ENCODE results near the gene CADM1. TPM values are rescaled to one million over a fixed set of nuclear protein-coding genes. Genes with fewer than 3 reads are reported as not detected.

Gene CADM1
- total RNA-seq, 1 donor from 2014 or later, result 8.8 TPM

GRCh38 chr11:115144014-115144413 is 360.2 kb downstream of the CADM1 start:
- ATAC-seq, result no peak

- no peak for ATAC-seq
These were observed 362.7 kb downstream of the CADM1 start for GRCh38 chr11:115141231-115142114.

GRCh38 chr11:115135936-115136335 is 368.3 kb downstream of the CADM1 start:
- no peak for ATAC-seq

- ATAC-seq, result no peak
These were observed 369.3 kb downstream of the CADM1 start for GRCh38 chr11:115134926-115135325.

DNA sequence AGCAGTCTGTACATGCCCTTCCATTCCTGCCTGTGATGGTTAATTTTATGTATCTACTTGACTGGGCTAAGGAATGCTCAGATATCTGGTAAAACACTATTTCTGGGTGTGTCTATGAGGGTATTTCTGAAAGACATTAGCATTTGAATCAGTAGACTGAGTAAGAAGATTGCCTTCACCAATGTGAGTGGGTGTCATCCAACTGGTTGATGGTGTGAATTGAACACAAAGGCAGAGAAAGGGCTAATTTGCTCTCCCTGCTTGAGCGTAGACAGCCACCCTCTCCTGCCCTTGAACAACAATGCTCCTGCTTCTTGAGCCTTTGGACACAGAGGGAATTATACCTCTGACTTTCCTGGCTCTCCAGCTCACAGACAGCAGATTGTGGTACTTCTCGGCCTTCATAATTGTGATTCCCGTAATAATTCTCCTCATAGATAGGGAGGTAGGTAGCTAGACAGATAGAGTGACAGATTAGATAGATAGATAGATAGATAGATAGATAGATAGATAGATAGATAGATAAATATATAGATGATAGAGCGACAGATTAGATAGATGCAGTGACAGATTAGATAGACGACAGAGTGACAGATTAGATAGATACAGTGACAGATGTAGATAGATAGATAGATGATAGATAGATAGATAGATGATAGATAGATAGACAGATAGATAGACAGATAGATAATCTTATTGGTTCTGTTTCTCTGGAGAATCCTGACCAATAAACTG is 370.6 kb downstream of the CADM1 start:
- ATAC-seq, result no peak

DNA sequence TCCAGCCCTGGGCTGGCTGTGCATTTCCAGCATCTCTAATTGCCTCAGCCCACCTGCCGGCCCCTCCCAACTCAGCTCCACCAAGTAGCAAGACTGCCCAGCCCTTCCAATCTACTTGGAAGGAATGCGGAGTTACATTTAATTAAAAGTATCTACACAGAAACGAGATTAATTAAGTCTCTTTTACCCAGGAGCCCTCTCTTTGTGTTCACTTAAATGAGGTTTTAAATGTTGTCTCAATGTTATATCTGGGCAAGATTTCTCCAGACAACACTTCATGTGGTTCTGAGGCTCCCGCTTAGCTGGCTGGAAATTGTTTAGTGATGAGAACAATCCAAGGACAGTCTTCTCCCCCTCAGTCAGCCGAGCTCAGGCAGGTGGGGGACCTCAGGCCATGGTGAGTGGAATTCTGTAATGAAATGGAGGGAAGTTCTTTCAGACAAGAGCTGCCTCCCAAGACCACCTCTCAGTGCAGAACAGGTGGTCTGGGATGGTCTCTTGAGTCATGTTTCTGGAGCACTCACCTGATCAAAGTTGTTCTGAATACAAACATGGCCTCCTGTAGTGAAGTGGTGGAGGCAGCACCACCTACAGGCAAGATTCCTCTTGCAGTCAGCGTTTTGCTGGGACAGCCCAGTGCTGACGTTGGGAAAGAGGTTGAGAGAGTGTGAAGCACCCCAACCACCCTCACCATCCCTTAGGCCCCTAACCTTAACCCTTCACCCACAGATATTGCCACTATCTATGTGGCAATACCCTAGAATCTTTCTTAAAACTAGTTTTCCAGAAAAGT is 371.6 kb downstream of the CADM1 start:
- ATAC-seq, result no peak

DNA sequence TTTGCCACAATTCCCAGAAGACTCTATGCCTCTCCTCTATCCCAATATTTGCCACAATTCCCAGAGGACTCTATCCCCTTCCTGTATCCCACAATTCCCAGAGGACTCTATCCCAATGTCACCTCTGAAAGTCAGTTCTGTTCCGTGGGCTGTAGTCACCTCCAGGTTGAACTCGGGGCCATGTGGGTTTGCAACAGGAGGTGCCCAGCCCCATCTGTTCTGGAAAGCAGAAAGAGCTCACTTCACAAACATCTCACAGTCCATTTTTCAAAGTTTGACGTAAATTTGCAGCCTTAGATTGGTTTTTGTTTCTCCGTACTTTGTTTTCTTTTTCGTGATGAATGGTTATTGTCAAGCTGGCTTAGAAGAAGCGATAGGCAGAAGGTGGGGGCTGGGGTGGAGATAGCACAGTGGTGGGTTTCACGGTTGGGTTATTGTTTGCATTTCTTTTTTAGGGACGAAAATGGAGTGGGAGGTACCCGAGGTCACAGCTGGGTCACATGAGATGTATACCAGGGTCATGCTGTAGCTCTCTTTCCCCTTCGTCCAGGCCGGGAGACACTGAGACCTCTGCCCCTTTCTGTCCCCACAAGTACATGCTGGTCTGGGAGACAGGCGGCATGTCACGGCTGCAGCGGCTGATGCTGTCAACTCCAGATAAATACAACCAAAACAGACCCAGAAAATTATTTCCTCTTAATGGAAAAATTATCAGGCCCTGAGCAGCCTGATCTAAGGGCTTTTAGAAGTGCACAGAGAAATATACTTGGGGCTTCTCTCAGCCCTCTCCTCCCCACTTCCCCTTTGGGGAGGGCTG is 374.5 kb downstream of the CADM1 start:
- ATAC-seq, result no peak

- no peak for ATAC-seq
These were observed 376.0 kb downstream of the CADM1 start for GRCh38 chr11:115128226-115128625.

DNA sequence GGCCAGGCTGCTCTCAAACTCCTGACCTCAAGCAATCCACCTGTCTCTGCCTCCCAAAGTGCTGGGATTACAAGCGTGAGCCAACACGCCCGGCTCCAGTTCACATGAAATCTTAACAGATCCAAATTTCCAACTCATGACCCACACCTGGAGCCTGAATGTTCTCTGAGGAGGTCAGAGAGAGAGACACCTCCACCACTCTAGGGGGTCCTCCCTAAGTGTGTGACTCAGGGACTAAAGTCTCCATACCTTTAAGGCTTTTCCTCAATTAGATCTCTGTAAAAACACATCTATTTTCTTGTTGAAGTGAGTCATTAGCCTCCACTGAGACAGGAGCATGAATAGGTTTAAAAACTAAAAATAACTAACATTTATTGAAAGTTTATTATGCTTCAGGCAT is 376.4 kb downstream of the CADM1 start:
- no peak for ATAC-seq

DNA sequence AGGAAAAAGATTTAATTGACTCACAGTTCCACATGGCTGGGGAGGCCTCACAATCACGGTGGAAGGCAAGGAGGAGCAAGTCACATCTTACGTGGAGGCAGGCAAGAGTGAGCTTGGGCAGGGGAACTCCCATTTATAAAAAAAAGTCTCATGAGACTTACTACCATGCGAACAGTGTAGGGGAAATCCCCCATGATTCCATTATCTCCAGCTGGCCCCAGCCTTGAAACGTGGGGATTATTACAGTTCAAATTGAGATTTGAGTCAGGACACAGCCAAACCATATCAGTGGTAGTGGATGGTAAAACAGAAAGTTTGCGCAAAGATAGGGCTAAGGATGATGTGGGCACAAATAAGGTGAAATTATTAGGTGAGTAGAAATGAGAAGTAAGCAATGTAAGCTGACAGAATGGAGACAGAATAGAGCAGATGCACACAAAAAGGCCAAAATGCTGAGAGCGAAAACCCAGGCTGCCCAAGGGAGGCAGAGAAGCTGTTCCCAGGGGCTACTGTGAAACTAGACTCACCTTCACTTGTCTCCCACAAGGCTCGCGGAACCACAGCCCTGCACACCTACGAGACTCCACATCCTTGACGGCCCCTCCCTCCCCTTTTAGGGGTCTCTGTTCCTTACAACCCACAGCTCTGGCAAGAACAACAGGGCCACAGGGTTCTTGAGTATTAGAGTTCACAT is 377.6 kb downstream of the CADM1 start:
- ATAC-seq, result no peak

- ATAC-seq, result no peak
These were observed 378.1 kb downstream of the CADM1 start for GRCh38 chr11:115126092-115126491.

GRCh38 chr11:115124786-115125185 is 379.4 kb downstream of the CADM1 start:
- ATAC-seq, result no peak

GRCh38 chr11:115123641-115124040 is 380.6 kb downstream of the CADM1 start:
- ATAC-seq, result no peak

GRCh38 chr11:115122274-115122673 is 381.9 kb downstream of the CADM1 start:
- no peak for ATAC-seq

Measured in esophagus mucosa (tissue), 1 donor.